GM19452 (cell line): Measurements from ENCODE around the gene LYPLAL1.
"Not testable (repeated sequence)": the region's sequence is repeated elsewhere in the genome, so short reads cannot be mapped to it uniquely, and the experiment has no call there.

Experiments used
- ATAC-seq: cut with Tn5 transposase; IDR thresholded peaks from one replicate; pipeline ENCODE4 v1.9.1; 2021; ENCODE audit not compliant: unreplicated experiment

LYPLAL1 gene

DNA sequence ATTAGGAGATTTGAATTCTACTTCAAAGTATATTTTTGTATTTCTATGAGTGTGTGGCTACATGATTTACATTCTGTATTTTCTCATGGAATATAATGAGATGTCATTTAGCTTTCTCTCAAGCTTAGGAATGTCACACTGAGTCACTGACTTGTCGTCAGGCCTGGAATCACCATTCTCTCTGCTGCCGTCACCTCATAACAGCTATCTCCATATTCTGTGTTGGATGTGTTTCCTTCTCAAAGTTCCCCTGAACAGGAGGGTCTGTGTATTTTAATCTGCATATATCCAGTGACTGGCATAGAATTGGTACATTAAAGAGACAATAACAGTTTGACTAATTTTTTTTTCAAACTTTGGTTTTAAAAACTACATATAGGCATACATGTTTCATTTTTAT is 35.9 kb downstream of the LYPLAL1 start:
- ATAC-seq = no peak

DNA sequence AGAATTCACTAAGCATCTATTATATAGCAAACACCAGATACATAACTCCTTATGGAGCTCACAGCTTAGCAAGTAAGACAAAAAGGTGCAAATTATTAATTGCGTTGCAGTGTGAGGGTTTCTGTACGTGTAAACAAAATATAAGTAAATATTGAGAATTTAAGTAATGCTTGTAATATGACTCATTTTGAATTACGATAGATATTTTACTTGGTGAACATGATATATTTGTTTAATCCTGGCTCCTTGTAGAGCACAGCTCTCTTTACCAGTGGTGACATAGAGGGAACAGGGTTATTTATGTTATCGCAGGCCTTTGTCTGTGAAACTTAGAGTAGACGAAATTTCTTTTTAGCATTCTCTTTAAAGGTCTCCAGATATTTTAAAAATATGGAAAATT is 36.4 kb downstream of the LYPLAL1 start:
- no peak for ATAC-seq

DNA sequence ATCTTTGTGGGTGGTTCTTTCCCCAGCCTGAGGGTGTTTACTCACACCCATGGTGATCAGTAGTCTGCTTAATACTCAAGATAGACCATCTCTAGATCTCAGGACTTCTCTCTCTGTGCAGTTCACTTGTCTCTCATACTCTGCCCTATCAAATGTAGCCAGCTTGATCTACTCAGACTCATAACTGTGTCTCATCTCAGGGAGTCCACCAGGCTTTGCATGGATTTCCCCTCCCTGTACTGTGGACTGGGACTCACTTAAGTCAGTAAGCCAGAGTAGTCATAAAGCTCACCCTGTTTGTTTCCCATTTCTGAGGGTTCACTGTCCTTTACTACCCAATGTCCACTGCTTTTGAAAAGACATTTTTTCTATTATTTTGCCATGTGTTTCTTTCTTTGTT is 41.8 kb downstream of the LYPLAL1 start:
- ATAC-seq = no peak

DNA sequence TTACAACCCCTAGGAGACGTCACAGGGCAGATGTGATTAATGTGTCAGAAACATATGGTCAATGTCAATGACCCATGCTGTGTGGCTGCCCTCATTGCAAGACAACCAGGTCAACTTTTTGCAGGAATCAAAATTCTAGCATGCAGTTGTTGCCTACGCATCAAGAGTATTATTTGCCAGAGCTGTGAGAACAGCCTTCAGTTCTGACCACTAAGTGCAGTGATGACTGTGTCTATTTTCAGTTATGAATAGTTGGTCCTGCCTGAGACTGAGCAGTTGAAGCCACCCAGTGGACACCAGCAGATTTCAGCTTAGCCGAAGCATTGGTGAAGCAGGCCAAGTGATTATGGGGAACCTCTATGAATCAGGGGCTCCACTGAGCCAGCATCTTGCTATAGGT is 47.3 kb downstream of the LYPLAL1 start:
- ATAC-seq = peak; percentile 96

DNA sequence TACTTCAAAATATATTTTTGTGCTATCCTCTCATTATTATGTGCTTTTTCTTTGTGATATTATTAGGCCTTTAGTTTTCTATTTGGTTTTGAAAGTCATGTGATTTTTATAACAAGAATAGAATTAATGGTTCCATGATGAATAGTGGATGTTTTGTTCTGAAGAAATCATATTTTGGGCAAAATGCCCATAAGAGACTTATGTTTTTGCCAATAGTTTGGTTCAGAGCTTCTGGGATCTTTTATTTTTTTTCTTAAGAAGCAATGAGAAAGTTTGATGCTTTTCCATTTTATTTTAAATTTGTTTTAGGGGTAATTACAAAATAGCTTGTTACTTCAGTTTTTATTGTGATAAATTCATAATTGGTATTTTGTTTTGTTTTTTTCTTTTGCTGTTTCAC is 49.8 kb downstream of the LYPLAL1 start:
- no peak for ATAC-seq

DNA sequence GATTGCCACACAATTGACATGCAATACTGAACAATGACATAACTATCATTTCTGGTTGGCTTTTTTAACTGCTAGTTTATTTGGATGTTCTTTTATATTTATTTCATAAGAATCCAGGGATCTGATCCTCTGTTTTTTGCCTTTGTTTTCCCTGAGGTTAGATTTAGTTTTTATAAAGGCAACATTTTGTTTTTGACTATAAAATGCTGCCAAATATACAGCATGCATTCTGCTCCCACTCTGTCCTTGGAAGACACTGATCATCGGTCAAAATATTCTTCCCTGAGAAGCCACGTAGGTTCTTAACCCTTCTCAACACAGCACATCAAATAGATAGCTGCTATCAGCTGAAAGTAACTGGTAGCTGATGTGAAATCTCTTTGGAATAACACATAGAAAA is 52.5 kb downstream of the LYPLAL1 start:
- ATAC-seq = no peak

DNA sequence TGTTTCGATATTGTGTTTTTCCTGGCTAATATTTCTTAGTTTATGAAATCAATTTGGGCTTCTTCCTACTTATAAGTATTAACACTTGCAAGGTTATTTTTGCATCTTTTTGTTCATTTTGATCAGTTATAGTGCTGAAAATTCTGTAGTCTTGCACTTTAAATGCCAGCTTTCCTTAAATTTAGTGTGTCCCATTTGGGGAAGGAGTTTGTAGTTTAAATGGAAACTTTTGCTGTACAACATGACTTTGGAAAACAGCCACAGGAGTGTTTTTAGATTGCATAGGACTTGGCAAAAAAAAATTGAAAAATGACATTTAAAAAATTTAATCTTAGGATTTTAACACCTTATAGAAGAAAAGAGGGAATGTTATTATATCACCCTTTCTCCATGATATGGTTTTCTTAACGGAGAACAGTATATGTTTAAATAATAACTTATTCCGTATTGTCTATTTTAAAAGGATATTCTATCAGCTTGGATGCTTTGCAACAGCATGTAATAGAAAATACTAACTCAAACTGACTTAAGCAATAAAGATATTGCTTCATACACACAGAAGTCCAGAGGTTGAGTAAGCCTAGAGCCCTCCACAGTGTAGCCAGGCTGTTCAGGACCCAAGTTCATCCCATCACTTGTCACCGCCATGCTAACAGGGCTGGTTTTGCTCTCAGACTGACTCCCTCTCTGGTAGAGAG is 53.8 kb downstream of the LYPLAL1 start:
- no peak for ATAC-seq

DNA sequence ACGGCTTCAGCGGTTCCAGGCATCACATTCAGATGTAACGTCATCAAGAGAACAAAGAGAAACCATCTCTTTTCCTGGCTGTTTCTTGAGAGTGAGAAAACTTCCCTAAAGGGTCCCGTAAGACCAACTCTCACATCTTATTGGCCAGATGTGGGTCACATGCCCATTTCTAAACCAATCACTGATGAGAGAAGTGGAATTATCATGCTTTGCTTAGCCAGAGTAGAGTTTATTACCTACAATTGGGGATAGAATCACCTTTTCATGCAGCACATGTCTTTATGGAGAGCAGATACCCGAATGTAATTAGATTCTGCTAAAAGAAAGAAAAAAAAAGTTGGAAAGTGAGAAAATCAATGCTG is 54.4 kb downstream of the LYPLAL1 start:
- no peak for ATAC-seq

DNA sequence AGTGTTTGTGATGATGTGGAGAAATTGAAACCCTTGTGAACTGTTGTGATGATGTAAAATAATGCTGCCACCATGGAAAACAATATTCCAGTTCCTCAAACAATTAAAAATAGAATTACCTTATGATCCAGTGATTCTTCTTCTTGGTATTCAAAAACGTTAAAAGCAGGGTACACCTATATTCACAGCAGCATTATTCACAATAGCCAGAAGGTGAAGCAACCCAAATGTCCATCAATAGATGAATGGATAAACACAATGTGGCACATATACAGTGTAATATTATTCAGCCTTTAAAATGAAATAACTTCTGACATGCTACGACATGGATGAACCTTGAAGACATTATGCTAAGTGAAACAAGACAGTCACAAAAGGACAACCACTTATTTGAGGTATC is 59.2 kb downstream of the LYPLAL1 start:
- no peak for ATAC-seq

DNA sequence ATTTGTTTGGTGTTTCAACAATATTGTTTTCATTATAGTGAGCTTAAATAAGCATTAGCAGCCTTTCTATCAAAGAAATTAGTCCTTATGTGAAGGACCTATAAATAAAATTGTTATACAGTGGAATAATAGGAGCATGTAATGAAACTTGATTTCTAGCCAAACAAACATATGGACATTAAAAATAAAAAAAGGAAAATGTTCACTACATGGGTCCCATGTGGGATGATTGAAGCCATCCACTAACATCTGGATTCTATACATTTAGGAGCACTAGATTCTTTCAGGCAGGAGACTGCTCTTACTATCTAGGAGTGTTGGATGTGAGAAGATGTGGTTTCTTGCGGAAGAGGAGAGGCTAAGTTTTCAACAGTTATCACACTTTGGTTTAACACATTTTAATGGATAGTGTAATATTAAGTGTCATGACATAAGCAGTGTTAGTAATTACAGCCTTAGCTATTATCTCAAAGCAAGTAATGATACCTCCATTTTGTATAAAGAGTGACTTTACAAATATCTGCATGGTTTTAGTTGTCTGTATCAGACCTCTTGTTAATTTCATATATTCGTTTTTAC is 62.3 kb downstream of the LYPLAL1 start:
- no peak for ATAC-seq

DNA sequence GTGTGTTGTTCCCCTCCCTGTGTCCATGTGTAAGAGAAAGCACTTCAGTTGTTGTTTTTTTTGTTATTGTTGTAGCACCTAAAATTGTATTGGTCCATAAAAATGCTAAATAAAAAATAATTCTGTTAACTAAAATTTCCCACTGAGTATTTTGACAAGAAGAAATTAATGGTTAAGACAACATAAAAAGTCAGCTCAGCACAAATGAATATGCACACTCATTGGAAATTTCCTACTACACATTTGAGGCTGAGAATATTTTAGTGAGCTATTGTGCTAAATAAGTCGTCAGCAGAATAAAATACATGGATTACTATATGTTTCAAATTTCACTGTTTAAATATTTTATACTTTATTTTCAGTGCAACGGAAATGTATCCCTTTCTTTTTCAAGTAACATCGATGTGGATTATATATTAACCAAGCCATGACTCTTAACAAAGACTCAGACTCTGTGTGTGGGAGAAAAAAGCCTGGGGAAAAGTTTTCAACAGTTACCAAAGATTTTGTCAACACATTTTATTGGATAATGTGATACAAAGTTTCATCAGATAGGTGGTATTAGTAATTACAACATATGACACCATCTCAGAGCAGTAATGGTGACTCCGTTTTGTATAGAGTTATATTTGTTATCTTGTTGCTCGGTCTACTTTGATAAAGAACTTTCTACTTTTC is 63.4 kb downstream of the LYPLAL1 start:
- no peak for ATAC-seq

DNA sequence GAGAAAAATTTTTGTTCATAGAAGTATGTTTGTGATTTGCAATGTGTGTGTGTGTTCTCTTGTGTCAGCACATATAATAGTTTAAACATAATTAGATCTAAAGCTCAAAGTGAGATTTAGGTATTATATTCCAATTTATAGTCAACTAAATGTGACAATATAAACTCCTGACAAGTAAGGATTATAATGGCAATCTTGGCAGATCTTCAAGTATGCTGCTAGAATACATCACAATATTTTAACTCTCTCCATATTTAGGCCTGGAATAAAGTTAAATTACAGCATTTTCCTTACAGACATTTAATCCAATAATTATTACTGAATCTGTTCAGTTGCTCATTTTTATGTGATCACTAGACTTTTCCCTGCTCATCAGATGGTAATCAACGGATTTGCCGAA is 65.8 kb downstream of the LYPLAL1 start:
- ATAC-seq = no peak

DNA sequence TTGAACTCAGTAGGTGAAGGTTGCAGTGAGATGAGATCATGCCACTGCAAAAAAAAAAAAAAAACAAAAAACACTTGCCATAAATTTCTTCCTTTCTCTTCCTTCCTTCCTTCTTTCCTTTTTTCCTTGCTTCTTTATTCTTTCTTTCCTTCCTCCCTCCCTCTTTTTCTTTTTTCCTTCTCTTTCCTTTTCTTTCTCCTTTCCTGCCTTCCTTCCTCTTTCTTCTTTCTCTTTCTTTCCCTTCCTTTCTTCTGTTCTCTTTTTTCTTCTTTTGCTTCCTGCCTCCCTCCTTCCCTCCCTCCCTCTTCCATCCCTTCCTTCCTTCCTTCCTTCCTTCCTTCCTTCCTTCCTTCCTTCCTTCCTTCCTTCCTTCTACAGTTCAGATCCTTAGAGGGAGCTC is 71.2 kb downstream of the LYPLAL1 start:
- ATAC-seq = no peak

DNA sequence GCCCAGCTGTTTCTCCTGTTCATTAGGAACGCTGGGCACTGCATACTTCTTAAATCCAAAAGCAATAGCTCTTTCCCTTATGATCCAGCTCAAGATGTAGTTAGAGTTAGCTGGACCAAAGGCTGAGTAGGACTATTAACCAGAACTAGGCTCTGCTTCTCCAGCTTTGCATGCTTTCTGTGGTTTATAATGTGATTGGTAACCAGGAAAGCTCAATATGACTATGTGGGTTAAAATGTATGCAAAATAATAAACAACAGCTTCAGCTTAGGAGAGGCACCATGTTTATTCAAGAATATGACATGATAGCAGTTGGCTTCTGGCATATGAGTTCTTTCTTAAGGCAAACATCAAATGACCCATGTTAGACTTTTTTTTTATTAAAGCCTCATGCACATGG is 73.8 kb downstream of the LYPLAL1 start:
- ATAC-seq = no peak

DNA sequence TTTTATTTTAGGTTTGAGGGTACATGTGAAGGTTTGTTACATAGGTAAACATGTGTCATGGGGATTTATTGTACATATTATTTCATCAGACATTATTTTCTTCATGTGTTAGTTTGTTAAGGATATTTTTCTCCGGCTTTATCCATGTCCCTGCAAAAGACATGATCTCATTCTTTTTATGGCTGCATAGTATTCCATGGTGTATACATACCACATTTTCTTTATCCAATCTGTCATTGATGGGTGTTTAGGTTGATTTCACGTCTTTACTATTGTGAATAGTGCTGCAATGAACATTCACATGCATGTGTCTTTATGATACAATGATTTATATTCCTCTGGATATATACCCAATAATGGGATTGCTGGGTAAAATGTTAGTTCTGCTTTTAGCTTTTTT is 76.8 kb downstream of the LYPLAL1 start:
- ATAC-seq = not testable (repeated sequence)

DNA sequence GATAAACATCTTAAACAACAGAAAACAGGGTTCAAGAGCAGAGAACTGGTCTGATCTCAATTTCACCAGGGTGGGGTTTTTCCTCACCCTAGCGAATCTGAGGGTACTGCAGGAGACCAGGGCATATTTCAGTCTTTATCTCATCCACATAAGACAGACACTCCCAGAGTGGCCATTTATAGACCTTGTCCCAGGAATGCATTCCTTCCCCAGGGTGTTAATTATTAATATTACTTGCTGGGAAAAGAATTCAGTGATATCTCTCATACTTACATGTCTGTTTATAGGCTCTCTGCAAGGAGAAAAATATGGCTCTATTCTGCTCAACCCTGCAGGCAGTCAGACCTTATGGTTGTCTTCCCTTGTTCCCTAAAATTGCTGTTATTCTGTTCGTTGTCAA is 84.1 kb downstream of the LYPLAL1 start:
- no peak for ATAC-seq

DNA sequence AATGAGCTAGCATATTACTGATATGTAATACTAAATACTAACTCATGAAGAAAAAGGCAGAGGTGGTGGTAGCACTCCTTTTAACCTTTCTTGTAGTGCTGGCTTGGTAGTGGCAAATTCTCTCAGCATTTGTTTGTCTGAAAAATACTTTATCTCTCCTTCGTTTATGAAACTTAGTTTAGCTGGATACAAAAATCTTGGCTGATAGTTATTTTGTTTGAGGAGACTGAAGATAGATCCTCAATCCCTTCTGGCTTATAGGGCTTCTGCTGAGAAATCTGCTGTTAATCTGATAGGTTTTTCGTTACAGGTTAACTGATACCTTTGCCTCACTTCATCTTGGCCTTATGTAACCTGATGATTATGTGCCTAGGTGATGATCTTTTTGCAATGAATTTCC is 87.8 kb downstream of the LYPLAL1 start:
- ATAC-seq = no peak
